HG03575 (cell line): ENCODE measurements around the gene RIPOR2.

ENCODE experiments used
- ATAC-seq: cut with Tn5 transposase; IDR thresholded peaks from one replicate; pipeline ENCODE4 v1.9.1; 2021; ENCODE audit not compliant: unreplicated experiment, insufficient number of reproducible peaks, low FRiP score; ENCODE audit errors: extremely low read depth

The RIPOR2 gene

GRCh38 chr6:24861934-24862333 lies 73.8 kb downstream of the RIPOR2 start:
- ATAC-seq: peak; percentile 72

- ATAC-seq: no peak
Measured at GRCh38 chr6:24859608-24860200, 76.1 kb downstream of the RIPOR2 start.

GRCh38 chr6:24859132-24859531 lies 76.6 kb downstream of the RIPOR2 start:
- no peak for ATAC-seq

GRCh38 chr6:24858177-24858653 lies 77.5 kb downstream of the RIPOR2 start:
- no peak for ATAC-seq

GRCh38 chr6:24856901-24857670 lies 78.7 kb downstream of the RIPOR2 start:
- no peak for ATAC-seq

GRCh38 chr6:24856246-24856599 lies 79.5 kb downstream of the RIPOR2 start:
- ATAC-seq: no peak

- no peak for ATAC-seq
Measured at GRCh38 chr6:24855395-24856245, 80.1 kb downstream of the RIPOR2 start.

GRCh38 chr6:24854077-24854666 lies 81.6 kb downstream of the RIPOR2 start:
- no peak for ATAC-seq

GRCh38 chr6:24851086-24851485 lies 84.7 kb downstream of the RIPOR2 start:
- no peak for ATAC-seq

GRCh38 chr6:24849713-24850112 lies 86.0 kb downstream of the RIPOR2 start:
- no peak for ATAC-seq

GRCh38 chr6:24848461-24848860 lies 87.3 kb downstream of the RIPOR2 start:
- no peak for ATAC-seq

GRCh38 chr6:24847402-24847801 lies 88.4 kb downstream of the RIPOR2 start:
- ATAC-seq: no peak

GRCh38 chr6:24845578-24845977 lies 90.2 kb downstream of the RIPOR2 start:
- ATAC-seq: no peak

GRCh38 chr6:24844903-24845302 lies 90.9 kb downstream of the RIPOR2 start:
- ATAC-seq: no peak

- ATAC-seq: no peak
Measured at GRCh38 chr6:24844061-24844460, 91.7 kb downstream of the RIPOR2 start.

- ATAC-seq: no peak
Measured at GRCh38 chr6:24840187-24840586, 95.6 kb downstream of the RIPOR2 start.

GRCh38 chr6:24838994-24839393 lies 96.8 kb downstream of the RIPOR2 start:
- no peak for ATAC-seq

GRCh38 chr6:24838081-24838480 lies 97.7 kb downstream of the RIPOR2 start:
- no peak for ATAC-seq

GRCh38 chr6:24836109-24836508 lies 99.7 kb downstream of the RIPOR2 start:
- no peak for ATAC-seq
